Measurements from ENCODE around the gene B3GAT2.

DNA sequence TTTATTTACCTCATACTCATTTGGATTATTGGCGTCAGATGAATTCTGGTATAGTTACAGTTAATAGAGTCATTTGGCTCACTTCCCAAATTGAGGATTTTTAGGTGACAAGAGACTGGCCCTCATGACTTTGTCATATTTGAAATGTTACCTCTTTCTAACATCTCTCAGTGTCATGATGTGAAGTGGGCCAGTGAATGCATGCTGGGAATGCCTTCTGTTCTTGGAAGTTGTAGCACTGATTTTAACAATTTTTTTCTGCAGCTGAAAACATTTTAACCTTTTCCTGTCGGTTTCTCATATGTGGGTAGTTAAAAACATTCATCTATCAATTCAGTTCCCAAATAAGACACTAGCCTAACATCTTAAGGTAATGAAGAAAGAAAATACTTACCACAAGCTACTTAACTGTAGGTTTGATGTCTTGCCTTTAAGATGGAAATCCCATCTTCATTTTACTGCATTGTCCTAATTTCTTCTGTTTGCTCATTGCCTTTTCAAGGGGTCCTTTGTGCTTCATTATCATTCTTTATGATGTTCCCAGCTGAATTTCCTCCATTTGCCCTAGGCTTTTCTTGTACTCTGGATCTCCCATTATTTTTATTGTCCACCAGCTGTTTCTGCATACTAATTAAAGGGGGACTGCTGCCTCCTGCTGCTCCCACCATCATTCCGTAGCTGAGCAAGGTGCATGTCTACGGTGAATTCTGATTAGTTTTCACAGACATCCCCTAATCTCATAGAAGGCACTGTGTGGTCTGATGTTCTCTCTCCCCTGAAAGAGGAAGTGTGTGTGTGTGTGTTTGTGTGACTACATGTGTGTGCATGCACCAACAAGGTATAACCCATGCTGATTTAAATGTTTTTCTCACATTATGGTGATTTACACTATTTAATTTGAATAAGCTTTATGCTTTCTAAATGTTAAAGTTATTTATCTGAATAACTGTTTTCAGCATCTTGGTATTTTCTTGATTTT lies 109.5 kb downstream of the B3GAT2 start:
- TF ChIP-seq POLR2A (IDR thresholded peaks at IDR 0.05) = no peak
- TF ChIP-seq, protein P1, sequence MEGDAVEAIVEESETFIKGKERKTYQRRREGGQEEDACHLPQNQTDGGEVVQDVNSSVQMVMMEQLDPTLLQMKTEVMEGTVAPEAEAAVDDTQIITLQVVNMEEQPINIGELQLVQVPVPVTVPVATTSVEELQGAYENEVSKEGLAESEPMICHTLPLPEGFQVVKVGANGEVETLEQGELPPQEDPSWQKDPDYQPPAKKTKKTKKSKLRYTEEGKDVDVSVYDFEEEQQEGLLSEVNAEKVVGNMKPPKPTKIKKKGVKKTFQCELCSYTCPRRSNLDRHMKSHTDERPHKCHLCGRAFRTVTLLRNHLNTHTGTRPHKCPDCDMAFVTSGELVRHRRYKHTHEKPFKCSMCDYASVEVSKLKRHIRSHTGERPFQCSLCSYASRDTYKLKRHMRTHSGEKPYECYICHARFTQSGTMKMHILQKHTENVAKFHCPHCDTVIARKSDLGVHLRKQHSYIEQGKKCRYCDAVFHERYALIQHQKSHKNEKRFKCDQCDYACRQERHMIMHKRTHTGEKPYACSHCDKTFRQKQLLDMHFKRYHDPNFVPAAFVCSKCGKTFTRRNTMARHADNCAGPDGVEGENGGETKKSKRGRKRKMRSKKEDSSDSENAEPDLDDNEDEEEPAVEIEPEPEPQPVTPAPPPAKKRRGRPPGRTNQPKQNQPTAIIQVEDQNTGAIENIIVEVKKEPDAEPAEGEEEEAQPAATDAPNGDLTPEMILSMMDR (IDR thresholded peaks at IDR 0.05) = no peak

Data from prostate gland (tissue), 2 donors.